Glutamatergic neuron (in vitro differentiated cells): Measurements from ENCODE around the gene SALL4. TPM values are rescaled to one million over a fixed set of nuclear protein-coding genes. Genes with fewer than 3 reads are reported as not detected.

Experiments
- DNase-seq: peaks from one replicate; pipeline ENCODE4 v3.0.0; 2022
- H3K27ac Mint-ChIP-seq: one replicate; pipeline ENCODE4 v1.8.0; 2020; ENCODE audit warnings: mild to moderate bottlenecking, mixed read lengths, inconsistent platforms; ENCODE audit not compliant: unreplicated experiment
- H3K27me3 Mint-ChIP-seq: one replicate; pipeline ENCODE4 v1.8.0; 2020; ENCODE audit warnings: mild to moderate bottlenecking, moderate library complexity, mixed read lengths, inconsistent platforms; ENCODE audit not compliant: unreplicated experiment
- H3K36me3 Mint-ChIP-seq: one replicate; pipeline ENCODE4 v1.8.0; 2020; ENCODE audit warnings: mild to moderate bottlenecking, mixed read lengths, inconsistent platforms; ENCODE audit not compliant: unreplicated experiment
- H3K4me1 Mint-ChIP-seq: one replicate; pipeline ENCODE4 v1.8.0; 2020; ENCODE audit warnings: mild to moderate bottlenecking, low read depth, mixed read lengths, inconsistent platforms; ENCODE audit not compliant: unreplicated experiment
- H3K4me3 Mint-ChIP-seq: one replicate; pipeline ENCODE4 v1.8.0; 2020; ENCODE audit warnings: mild to moderate bottlenecking, mixed read lengths, inconsistent platforms; ENCODE audit not compliant: unreplicated experiment
- H3K9me3 Mint-ChIP-seq: one replicate; pipeline ENCODE4 v1.8.0; 2020; ENCODE audit warnings: mild to moderate bottlenecking, moderate library complexity, mixed read lengths, inconsistent platforms; ENCODE audit not compliant: unreplicated experiment
- CTCF ChIP-seq: fragments of 200-600 bp; sonication (generic); IDR thresholded peaks from one replicate; pipeline ENCODE4 v1.5.0; 2021; ENCODE audit not compliant: partially characterized antibody, unreplicated experiment
- total RNA-seq: library from RNA; stranded (reverse); fragmentation: NEBNext Ultra II Directional; extraction: Animal tissue kit (Norgen Biotek cat#: 25700); gene quantifications from one replicate; pipeline ENCODE4 v1.2.1, GENCODE V29; 2021; ENCODE audit not compliant: unreplicated experiment

Gene SALL4
- total RNA-seq, 1 donor from 2014 or later: 41.0 TPM

GRCh38 chr20:51833326-51833725 lies 31.0 kb upstream of the SALL4 start:
- DNase-seq: no peak
- TF ChIP-seq CTCF: no peak
- H3K9me3 Mint-ChIP-seq: peaks cover 3% of the 10 kb centered on the region
- peak overlapping the region; percentile 8 for H3K4me3 Mint-ChIP-seq
- H3K4me1 Mint-ChIP-seq: peaks cover 3% of the 10 kb centered on the region
- H3K27ac Mint-ChIP-seq: no peak overlapping the region
- no peaks in the 10 kb centered on the region for H3K36me3 Mint-ChIP-seq
- H3K27me3 Mint-ChIP-seq: peaks cover 7% of the 10 kb centered on the region

- Mint-ChIP-seq H3K4me3 (no peak overlapping the region), H3K36me3 (no peaks in the 10 kb centered on the region), H3K27me3 (peaks cover 8% of the 10 kb centered on the region), H3K4me1 (peaks cover 3% of the 10 kb centered on the region), H3K27ac (no peak overlapping the region), H3K9me3 (peaks cover 3% of the 10 kb centered on the region)
- DNase-seq: no peak
- no peak for TF ChIP-seq CTCF
Measured at GRCh38 chr20:51832276-51832675, 30.0 kb upstream of the SALL4 start.

GRCh38 chr20:51831866-51832265 lies 29.5 kb upstream of the SALL4 start:
- no peaks in the 10 kb centered on the region for H3K36me3 Mint-ChIP-seq
- no peak for DNase-seq
- no peak overlapping the region for H3K4me3 Mint-ChIP-seq
- peaks cover 5% of the 10 kb centered on the region for H3K9me3 Mint-ChIP-seq
- H3K27me3 Mint-ChIP-seq: peaks cover 8% of the 10 kb centered on the region
- peaks cover 3% of the 10 kb centered on the region for H3K4me1 Mint-ChIP-seq
- TF ChIP-seq CTCF: no peak
- H3K27ac Mint-ChIP-seq: no peak overlapping the region

GRCh38 chr20:51830538-51830937 lies 28.2 kb upstream of the SALL4 start:
- DNase-seq: no peak
- Mint-ChIP-seq H3K36me3 (no peaks in the 10 kb centered on the region), H3K4me1 (peaks cover 3% of the 10 kb centered on the region), H3K9me3 (peaks cover 5% of the 10 kb centered on the region), H3K4me3 (no peak overlapping the region), H3K27me3 (peaks cover 8% of the 10 kb centered on the region), H3K27ac (no peak overlapping the region)
- no peak for TF ChIP-seq CTCF

- H3K36me3 Mint-ChIP-seq: no peaks in the 10 kb centered on the region
- no peak overlapping the region for H3K27ac Mint-ChIP-seq
- no peak overlapping the region for H3K4me3 Mint-ChIP-seq
- no peak for TF ChIP-seq CTCF
- no peak for DNase-seq
- peaks cover 5% of the 10 kb centered on the region for H3K9me3 Mint-ChIP-seq
- peaks cover 3% of the 10 kb centered on the region for H3K4me1 Mint-ChIP-seq
- peaks cover 6% of the 10 kb centered on the region for H3K27me3 Mint-ChIP-seq
Measured at GRCh38 chr20:51828762-51829161, 26.4 kb upstream of the SALL4 start.
